GM12891 (cell line): ENCODE measurements around the gene SLC26A11.

Experiments used
- POLR2AphosphoS5 ChIP-seq: IDR thresholded peaks from 2 replicates; pipeline ENCODE4 v1.6.1; 2011; ENCODE audit warnings: low read depth, low read length, control low read depth
- TAF1 ChIP-seq: IDR thresholded peaks from 2 replicates; pipeline ENCODE4 v1.6.1; 2011; ENCODE audit warnings: low read depth, low read length, control low read depth

DNA sequence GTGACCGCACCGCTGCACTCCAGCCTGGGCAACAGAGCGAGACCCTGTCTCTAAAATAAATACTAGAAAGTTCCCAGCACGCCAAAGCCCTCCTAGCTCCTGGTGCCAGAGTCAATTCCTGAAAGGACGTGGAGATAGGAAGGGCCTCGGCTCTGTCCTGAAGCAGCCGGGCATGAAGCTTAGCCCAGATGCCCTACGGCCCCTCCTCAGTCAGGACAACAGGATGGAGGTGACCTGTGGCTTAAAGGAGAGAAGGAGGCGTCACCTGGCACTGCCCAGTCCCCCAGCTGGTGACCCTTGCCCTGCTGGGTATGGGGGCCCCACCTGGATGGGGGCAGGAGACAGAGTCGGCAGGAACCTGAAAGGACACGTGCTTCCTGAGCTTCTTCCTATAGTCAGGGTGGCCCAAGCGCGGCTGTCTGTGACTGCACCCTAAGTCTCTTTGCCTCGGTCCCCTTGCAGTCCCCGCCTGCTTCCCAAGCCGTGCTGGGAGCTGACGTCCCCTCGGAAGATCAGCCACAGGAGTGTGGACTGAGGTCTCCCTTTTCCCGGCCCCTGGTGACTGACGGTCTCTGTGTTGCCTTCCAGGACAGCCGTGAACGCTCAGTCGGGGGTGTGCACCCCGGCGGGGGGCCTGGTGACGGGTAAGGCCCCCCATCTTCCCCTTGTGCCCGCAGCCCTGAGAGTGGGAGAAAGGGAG is 25.5 kb downstream of the SLC26A11 start:
- TF ChIP-seq TAF1 (no peak), POLR2AphosphoS5 (no peak)
